AG08396 (cell line): ENCODE results near the gene SPIRE1.
"Not testable (repeated sequence)": the region's sequence is repeated elsewhere in the genome, so short reads cannot be mapped to it uniquely, and the experiment has no call there.

Source experiments
- DNase-seq: peaks from one replicate; pipeline ENCODE4 v3.0.0; 2012; ENCODE audit warnings: low spot score, mixed read lengths

Gene SPIRE1

DNA sequence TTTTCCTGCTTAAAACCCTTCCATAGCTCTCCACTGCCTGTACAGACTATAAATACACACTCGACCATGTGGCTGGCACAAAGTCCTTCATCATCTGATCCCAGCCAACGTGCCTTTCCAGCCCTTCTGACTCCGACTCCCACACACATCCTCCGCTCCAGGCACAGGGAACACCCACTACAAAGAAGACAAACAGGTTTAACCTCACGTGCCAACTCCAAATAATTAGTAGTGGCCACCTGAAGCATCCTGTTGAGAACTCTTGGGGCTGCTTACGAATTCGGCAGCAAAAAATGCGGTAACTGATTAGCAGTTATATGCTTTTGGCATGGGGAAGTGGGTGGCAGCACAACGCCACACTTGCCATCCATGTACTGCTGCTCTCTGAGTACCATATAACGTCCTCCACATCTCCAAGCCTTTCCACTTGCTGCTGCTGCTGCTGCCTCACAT lies 12.1 kb downstream of the SPIRE1 start:
- DNase-seq, result no peak

DNA sequence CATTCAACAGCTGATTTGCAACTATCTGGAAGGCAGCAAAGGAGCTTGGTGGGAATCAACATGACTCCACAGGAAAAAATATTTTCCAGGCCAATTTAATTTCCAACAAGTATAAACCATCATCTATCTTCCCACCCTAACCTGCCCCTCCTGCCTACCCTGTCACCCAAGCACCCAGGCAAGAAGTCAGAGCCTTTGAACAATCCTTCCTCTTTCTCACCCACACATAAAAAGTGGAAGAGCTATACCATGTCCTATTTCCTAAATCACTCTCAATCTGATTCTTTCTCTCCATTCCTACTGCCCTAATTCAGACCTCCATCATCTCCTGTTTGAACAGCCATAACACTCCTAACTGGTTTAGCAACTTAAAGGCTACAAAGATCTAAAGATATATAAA lies 12.7 kb downstream of the SPIRE1 start:
- no peak for DNase-seq

DNA sequence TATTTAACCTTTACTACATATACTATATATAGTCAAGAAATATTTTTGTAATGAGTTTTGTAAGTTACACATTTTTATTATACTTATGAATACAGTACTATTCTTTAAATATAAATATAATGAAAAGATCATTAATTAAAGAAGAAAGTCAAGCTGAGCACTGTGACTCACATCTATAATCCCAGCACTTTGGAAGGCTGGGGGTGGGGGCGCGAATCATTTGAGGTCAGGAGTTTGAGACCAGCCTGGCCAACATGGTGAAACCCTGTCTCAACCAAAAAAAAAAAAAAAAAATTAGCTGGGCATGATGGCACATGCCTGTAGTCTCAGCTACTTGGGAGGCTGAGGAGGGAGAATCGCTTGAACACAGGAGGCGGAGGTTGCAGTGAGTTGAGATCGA lies 14.2 kb downstream of the SPIRE1 start:
- not testable (repeated sequence) for DNase-seq

DNA sequence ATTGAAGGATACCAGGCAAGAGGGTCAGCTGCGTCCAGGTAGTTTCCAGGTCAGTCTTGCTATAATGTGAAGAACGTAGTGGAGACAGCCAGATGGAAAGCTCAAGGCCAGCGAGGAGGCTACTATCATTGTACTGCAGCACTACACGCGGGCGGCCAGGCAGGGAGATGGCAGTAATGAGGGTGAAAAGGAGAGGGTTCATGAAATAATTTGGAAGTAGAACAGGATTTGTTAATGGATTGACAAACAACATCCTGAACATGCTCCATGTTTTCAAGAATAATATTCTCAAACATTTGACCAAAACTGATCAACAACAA lies 17.1 kb downstream of the SPIRE1 start:
- no peak for DNase-seq

DNA sequence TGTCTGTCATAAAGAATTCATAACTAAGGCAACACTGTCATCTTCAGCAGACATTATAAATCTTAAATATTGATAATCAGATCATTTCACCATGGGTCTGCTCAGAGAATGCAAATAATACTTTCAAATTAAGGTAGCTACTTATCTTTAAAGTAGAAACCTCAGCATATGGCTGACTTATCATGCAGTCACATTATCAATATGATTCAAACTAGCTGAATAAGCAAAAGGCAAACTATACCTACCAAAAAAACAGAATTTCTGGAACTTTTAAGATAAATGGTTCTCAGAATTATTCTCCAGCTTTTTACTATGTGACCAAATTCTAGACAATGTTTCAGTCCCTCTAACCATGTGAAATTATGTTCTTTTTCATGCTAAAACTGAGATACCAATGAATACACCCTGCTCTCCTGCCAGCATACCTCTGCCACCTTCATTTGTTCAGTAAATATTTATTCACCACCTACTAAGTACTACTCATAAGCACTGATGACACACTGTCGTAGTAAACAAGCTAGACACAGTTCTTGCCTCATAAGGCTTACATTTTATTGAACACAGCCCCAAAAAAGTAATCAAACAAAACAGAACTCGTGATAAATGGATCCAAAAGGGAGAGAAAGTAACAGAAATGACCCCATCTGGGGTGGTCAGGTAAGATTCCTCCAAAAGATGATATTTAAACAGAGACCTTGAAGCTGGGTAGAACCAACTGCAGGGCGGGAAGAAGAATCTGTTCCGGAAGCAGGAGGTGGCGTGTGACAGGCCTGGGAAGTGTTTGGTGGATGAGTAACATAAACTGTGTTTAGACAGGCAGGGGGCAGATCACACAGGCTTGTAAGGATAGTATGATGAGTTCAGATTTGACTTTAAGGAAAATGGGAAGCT lies 17.7 kb downstream of the SPIRE1 start:
- peak; percentile 50 for DNase-seq

DNA sequence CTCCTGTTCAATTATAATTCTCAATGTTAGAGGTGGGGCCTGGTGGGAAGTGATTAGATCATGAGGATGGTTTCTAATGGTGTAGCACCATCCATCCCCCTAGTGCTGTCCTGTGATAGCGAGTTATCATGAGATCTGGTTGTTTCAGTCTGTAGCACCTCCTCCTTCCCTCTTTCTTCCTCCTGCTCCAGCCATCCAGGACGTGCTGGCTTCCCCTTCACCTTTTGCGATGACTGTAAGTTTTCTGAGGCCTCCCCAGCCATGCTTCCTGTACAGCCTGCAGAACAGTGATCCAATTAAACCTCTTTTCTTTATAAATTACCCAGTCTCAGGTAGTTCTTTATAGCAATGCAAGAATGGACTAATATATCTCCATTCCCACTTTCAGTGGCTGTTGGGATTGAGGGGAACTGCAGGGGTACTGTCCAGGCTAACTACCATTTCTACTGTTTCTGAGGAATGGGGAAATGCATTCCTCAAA lies 19.2 kb downstream of the SPIRE1 start:
- no peak for DNase-seq

DNA sequence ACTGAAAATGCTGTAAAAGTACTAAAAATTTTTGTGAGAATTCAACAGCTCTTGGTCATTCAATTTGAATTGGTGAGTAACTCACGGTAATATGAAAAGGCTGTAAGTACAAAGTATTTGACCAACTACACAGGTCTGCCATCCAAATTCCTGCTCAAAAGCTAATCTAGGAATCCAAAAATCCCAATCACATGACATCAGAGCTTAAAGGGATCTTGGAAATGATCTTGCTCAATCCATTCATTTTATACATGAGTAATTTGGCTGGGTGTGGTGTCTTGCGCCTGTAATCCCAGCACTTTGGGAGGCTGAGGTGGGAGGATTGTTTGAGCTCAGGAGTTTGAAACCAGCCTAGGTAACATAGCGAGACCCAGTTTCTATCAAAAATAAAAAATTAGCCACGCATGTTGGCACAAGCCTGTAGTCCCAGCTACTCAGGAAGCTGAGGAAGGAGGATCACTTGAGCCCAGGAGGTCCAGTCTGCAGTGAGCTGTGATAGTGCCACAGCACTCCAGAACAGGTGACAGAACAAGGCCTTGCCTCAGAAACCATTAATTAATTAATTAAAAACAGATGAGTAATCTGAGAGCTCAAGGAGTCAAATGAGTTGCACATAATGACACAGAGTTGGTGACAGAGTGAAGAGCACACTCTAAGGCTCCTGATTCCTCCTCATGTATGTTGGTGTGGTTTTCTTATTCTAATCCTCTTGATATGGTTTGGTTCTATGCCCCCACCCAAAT lies 19.8 kb downstream of the SPIRE1 start:
- no peak for DNase-seq

DNA sequence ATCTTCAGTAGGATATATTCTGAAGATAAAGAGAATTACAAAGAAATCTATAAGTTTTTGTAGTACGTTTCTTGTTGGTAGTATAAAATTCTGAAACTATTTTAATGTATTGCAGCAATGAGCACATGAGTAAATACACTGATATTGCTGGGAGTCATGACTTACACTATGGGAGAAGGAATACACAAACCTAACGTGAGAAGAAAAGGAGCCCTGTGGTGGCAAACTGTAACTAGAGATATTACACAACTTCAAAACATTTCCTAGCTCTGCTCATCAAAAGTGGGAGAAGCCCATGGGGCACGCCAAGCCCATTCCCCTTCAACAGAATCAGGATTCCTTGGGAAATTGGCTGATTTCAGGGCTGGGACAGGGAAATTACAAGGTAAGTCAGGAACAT lies 20.5 kb downstream of the SPIRE1 start:
- DNase-seq, result no peak

DNA sequence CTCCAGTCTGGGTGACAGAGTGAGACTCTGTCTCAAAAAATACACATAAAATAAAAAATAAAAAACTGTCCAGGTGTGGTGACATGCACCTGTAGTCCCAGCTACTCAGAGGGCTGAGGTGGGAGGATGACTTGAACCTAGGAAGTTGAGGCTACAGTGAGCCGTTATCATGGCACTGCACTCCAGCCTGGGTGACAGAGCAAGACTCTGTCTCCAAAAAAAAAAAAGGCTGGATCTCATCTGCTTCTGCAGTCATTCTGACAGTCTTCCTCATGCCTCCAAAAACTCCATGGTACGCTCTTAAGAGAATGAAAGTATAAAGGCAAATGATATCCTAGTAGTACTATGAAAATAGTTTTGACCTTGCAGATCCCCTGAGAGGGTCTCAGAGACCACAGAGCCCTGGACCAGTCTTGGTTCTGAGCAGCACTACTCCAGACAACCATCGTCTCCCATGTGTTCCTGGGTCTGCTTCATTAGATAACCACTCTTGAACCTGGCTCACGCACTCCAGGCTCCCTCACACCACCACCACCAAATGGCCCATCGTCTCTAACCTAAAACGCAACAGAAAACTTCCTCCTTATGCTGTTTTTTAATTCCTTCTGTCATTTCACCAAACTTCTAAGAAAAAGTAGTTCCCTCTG lies 26.0 kb downstream of the SPIRE1 start:
- DNase-seq, result no peak

DNA sequence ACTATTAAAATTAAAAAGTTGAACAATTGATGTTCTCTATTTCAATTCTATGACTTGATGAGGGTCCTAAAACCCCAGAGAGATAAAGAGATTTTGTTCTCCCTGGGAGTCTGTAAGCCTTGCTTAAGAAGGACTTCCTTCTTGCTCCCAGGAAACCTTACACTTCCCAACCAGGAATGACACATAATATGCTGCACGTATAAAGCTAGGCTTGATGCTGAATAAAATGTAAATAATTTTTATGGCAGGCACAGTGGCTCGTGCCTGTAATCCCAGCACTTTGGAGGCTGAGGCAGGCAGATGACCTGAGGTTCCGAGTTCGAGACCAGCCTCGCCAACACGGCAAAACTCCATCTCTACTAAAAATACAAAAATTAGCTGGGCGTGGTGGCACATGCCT lies 27.8 kb downstream of the SPIRE1 start:
- DNase-seq, result no peak

DNA sequence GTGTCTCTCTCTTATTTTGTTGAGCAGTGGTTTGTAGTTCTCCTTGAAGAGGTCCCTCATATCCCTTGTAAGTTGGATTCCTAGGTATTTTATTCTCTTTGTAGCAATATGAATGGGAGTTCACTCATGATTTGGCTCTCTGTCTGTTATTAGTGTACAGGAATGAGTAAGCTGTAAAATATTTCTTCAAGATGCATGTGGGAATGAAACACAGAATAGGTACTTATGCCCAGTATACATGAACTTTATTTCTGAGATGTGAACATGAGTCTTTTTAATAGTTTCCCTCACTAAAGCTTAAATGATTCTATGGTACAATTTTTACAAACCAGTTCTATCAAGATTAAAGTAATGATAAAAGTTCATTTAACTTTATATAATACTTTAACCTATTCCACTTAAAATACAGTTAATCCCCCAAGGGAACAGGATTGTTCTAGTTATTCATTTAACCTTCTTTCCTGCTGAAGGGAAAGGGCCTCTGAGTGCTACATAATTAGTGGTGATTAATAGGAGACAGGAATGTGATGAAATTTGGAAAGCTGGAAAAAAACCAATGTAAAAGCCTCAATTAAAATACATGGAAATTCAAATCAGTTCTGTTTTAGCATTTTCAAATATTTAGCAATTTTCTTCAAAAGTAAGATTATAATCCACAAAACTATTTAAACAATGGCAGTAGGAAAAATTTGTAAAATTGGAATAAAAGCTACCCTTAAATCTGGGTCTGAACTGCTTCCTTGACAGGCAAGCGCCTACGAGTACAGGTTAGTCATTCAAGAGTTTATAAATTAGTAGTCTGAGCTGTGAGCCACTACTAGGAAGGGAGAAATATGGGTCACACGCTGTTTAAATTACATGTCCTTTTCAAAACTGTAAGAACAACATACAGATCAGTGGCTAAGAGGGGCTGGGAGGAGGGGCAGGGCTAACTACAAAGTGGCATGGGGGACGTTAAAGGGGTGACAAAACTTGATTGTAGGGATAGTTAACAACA lies 28.9 kb downstream of the SPIRE1 start:
- peak; percentile 33 for DNase-seq

DNA sequence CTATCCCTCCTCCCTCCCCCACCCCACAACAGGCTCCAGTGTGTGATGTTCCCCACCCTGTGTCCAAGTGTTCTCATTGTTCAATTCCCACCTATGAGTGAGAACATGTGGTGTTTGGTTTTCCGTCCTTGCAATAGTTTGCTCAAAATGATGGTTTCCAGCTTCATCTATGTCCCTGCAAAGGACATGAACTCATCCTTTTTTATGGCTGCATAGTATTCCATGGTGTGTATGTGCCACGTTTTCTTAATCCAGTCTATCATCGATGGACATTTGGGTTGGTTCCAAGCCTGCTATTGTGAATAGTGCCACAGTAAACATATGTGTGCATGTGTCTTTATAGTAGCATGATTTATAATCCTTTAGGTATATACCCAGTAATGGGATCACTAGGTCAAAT lies 30.7 kb downstream of the SPIRE1 start:
- DNase-seq, result not testable (repeated sequence)

DNA sequence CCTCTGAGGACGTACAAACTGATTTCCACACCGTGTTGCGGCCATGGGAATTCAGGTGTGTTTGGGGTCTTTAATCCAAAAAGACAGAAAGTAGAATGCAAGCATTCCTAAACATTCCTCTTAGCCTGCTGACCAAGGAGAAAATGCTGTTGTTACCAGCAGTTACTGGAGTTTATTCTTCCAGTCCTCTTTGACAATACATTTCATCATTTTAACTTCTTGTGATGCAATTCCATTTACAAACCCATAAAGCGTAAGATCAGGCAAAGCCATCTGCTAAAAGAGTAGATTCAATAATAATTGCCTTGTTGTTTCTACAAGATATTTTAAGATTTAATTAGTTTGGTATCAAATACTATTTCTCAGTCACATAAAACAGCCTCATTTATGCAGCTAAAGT lies 32.7 kb downstream of the SPIRE1 start:
- no peak for DNase-seq

DNA sequence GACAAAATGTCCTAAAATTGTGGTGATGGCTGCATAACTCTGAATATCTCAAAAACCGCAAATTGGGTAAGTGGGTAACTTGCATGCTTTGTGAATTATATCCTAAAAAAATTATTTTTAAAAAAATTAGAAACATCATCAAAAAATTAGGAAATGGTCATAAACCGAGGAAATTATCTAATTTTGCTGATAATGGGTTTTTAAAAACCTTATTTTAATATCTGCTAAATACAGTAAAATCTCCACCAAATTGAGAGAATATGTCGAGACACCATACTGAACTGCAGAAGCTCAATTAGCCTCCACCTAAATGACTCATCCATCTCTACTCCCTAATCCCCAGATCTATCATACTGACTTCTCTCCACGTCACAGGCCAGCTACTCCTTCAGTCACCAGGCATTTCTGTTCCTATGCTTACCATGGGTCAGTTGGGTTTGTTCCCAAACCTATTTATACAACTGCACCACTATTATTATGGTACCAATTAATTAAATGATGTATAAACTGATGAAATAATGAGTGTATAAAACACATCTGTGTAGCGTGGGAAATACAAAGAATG lies 36.1 kb downstream of the SPIRE1 start:
- DNase-seq, result peak; percentile 45

DNA sequence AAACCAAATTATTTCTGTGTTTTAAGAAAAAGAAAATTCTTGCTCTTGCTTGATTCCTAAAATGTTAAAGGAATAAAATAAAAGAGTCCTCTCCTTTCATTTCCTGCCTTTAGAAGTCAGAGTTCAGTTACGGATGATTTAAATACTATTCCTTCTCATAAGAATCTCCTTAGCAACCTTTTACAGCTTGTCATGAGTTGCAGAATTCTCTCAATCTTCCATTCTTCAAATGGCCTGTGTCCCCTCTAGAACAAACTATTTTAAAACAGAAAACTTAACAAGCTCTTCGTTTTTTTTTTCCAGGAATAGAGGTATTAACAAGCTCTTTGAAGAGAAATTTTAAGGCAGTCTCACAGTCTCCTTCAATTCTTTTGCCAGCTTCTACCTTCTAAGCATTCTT lies 42.2 kb downstream of the SPIRE1 start:
- no peak for DNase-seq

DNA sequence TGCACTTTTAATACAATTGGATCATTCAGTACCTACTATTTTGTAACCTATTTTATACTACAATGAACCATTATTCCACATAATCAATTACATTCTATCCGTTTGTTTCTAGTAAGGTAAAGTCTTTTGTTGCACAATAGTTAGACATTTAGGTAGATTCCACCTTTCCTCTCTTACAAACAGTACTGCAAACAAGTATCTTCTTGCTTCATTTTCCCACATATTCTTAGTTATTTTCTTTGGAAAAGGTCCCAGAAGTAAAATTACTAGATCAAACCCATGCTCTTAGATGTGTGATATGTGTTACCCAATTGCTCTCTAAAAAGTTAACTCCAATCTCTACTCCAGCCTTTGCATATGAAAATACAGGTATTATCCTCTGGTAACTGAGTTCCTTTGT lies 49.6 kb downstream of the SPIRE1 start:
- no peak for DNase-seq

DNA sequence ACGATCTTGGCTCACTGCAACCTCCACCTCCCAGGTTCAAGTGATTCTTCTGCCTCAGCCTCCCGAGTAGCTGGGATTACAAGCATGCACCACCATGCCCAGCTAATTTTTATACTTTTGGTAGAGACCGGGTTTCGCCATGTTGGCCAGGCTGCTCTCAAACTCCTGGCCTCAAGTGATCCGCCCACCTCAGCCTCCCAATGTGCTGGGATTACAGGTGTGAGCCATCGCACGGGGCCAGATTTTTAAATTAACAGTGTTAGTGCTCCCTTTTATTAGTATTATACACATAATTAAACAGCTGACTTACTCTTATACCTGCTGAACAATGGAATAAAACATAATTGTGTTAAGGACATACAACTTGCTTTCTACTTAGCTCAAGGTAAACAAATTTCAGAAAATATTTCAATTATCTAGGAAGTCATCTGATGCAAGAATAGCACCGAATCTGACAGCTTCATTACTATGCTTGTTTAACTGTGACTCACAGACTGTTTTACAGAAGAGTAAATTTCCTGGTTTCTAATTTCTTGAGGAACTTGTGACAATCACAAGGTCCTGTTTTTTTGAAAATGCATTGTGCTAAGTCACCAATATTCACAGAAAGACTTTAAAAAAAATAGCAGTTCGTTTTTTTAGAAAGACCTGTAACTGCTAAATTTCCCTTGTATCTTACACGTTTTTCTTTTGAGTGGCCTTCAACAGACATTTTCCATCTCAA lies 51.2 kb downstream of the SPIRE1 start:
- DNase-seq, result peak; percentile 18

DNA sequence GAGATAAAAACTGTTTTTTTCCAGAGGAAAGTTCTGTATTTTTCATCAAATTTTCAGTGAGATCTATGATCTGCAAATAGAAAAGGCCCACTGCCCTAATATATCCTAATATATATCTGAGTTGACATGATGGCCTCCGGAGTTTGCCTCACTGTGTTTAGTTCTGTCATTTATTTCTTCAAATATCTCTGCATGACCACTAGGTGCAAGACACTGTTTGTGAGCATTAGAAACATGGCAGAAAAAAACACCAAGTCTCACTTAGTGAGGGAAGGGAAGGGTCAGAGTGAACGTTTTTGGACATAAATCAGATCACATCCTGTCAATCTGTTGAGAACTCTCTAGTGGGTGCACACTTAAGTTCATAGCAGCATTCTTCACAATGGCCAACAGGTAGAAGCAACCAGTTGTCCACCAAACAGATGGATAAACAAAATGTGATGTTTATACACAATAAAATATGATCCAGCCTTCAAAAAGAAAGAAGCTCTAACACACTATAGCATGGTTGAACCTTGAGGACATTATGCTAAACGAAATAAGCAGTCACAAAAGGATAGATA lies 53.4 kb downstream of the SPIRE1 start:
- no peak for DNase-seq

DNA sequence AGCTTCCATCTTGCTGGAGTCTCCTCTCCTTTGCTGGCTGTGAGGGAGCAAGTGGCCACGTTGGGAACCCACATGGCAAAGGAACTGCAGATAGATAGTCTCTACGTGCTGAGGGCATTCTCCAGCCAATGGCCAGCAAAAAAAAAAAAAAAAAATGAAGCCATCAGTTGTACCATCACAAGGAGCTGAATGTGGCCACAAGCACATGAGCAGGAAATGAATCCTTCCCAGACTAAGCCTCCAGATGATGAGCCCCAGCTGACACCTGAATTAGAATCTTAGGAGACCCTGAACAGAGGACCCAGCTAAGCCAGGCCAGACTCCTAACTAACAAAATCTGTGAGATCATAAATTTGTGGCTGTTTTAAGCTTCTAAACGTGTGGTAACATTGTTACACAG lies 57.9 kb downstream of the SPIRE1 start:
- no peak for DNase-seq

DNA sequence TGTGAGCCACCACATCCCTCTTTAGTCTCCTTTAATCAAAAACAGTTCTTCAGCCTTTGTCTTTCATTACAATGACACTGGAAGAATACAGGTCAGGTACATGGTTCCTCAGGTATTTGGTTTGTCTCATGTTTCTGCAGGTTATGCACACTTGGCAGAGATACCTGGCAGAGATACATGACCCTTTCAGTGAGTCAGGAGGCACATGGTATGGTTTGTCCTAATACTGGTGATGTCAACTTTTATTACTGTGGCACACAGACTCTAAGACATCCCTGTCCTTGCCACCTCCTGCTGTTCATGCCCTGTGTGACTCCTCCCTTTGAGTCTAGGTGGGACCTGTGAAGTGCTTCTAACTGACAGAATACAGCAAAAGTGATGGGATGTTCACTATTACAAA lies 58.4 kb downstream of the SPIRE1 start:
- DNase-seq, result no peak
